ENCODE data around the gene PCDHB14. TPM values are rescaled to one million over a fixed set of nuclear protein-coding genes. Genes with fewer than 3 reads are reported as not detected.
"Not testable (repeated sequence)": the region's sequence is repeated elsewhere in the genome, so short reads cannot be mapped to it uniquely, and the experiment has no call there.

PCDHB14 gene
- total RNA-seq, 1 donor, result 0.45 TPM

DNA sequence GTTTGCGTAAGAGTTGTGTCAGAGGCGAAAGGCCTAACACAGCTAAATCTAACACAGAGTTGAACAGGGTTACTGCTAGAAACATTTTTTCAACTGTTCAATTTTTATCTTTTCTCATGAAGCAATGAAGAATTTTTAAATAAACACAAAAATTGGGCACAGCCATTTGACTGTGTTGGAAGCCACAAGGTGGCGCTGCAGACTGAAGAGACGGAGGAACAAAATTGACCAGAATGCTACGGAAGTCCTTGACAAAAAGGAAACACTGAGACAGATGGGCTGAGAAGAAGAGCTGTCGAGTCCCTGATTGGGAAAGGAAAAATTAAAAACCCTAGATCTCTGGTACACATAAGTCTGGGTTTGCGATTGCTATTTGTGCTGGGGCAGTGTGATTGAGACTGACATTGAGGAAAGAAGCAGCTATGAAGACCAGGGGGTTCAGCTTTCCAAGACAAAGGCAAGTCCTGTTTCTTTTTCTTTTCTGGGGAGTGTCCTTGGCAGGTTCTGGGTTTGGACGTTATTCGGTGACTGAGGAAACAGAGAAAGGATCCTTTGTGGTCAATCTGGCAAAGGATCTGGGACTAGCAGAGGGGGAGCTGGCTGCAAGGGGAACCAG is 36.1 kb upstream of the PCDHB14 start, which contains the start of gene PCDHB9:
Gene PCDHB9, plus strand, starts transcription at position 265 of the 616 bp plus-strand sequence. Its CDS starts 158 bp downstream, at position 423.
- DNase-seq (ENCODE audit: low read depth), result no peak
- H3K4me3 ChIP-seq (ENCODE audit: low read depth, low read length), result no peak within 1 kb of the TSS
- TF ChIP-seq, protein P1, sequence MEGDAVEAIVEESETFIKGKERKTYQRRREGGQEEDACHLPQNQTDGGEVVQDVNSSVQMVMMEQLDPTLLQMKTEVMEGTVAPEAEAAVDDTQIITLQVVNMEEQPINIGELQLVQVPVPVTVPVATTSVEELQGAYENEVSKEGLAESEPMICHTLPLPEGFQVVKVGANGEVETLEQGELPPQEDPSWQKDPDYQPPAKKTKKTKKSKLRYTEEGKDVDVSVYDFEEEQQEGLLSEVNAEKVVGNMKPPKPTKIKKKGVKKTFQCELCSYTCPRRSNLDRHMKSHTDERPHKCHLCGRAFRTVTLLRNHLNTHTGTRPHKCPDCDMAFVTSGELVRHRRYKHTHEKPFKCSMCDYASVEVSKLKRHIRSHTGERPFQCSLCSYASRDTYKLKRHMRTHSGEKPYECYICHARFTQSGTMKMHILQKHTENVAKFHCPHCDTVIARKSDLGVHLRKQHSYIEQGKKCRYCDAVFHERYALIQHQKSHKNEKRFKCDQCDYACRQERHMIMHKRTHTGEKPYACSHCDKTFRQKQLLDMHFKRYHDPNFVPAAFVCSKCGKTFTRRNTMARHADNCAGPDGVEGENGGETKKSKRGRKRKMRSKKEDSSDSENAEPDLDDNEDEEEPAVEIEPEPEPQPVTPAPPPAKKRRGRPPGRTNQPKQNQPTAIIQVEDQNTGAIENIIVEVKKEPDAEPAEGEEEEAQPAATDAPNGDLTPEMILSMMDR (IDR thresholded peaks at IDR 0.05; ENCODE audit: insufficient read depth, low read length), result peak; percentile 21

DNA sequence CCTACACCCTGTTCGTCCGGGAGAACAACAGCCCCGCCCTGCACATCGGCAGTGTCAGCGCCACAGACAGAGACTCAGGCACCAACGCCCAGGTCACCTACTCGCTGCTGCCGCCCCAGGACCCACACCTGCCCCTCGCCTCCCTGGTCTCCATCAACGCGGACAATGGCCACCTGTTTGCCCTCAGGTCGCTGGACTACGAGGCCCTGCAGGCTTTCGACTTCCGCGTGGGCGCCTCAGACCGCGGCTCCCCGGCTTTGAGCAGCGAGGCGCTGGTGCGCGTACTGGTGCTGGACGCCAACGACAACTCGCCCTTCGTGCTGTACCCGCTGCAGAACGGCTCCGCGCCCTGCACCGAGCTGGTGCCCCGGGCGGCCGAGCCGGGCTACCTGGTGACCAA is 34.5 kb upstream of the PCDHB14 start:
- H3K4me3 ChIP-seq (ENCODE audit: low read depth, low read length); DNase-seq (ENCODE audit: low read depth): not testable (repeated sequence)

DNA sequence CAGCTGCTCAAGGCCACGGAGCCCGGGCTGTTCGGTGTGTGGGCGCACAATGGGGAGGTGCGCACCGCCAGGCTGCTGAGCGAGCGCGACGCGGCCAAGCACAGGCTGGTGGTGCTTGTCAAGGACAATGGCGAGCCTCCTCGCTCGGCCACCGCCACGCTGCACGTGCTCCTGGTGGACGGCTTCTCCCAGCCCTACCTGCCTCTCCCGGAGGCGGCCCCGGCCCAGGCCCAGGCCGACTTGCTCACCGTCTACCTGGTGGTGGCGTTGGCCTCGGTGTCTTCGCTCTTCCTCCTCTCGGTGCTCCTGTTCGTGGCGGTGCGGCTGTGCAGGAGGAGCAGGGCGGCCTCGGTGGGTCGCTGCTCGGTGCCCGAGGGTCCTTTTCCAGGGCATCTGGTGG is 34.0 kb upstream of the PCDHB14 start:
- not testable (repeated sequence) for H3K4me3 ChIP-seq (ENCODE audit: low read depth, low read length)

DNA sequence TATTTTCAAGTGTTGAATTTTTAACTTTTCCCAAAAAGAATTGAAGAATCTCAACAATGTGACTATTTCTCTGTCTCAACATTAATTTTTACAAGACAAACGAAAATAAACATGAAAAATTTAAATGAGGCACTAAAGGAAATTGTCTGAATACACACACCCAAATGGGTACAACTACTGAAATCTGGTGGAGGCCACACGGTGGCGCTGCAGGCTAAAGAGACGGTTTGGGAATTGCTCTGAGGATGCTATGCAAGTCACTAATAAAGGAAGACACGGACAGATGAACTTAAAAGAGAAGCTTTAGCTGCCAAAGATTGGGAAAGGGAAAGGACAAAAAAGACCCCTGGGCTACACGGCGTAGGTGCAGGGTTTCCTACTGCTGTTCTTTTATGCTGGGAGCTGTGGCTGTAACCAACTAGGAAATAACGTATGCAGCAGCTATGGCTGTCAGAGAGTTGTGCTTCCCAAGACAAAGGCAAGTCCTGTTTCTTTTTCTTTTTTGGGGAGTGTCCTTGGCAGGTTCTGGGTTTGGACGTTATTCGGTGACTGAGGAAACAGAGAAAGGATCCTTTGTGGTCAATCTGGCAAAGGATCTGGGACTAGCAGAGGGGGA is 30.9 kb upstream of the PCDHB14 start, which contains the start of gene PCDHB10:
Gene PCDHB10, plus strand, starts transcription at position 244 of the 616 bp plus-strand sequence. Its CDS starts 200 bp downstream, at position 444.
- TF ChIP-seq, protein P1 (IDR thresholded peaks at IDR 0.05; ENCODE audit: insufficient read depth, low read length), result peak; percentile 28
- no peak within 1 kb of the TSS for H3K4me3 ChIP-seq (ENCODE audit: low read depth, low read length)
- peak; percentile 9 for DNase-seq (ENCODE audit: low read depth)

More for the DNA sequence above, 34.0 kb upstream of the PCDHB14 start:
- DNase-seq (ENCODE audit: low read depth), result not testable (repeated sequence)

DNA sequence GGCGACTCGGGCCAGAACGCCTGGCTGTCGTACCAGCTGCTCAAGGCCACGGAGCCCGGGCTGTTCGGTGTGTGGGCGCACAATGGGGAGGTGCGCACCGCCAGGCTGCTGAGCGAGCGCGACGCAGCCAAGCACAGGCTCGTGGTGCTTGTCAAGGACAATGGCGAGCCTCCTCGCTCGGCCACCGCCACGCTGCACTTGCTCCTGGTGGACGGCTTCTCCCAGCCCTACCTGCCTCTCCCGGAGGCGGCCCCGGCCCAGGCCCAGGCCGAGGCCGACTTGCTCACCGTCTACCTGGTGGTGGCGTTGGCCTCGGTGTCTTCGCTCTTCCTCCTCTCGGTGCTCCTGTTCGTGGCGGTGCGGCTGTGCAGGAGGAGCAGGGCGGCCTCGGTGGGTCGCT is 28.8 kb upstream of the PCDHB14 start:
- DNase-seq (ENCODE audit: low read depth); H3K4me3 ChIP-seq (ENCODE audit: low read depth, low read length): not testable (repeated sequence)

DNA sequence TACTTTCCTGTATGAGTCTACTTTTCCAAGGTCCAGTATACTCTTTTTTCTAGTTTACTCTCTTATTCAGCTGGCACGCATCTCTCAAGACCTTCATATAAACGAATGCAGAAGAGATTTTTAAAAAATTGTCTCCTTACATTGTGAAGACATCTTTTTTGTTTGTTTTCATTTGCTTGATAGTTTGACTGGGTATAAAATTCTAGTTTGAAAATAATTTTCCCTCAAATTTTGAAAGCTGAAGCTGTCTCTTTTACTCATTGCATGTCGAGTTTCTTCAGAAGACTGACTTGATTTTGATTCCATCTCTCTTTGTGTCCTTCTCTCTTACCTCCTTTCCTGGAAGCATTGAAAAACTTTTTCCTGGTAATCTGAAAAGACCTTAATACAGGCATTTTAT is 26.8 kb upstream of the PCDHB14 start:
- TF ChIP-seq, protein P1 (IDR thresholded peaks at IDR 0.05; ENCODE audit: insufficient read depth, low read length), result no peak
- no peak for DNase-seq (ENCODE audit: low read depth)

DNA sequence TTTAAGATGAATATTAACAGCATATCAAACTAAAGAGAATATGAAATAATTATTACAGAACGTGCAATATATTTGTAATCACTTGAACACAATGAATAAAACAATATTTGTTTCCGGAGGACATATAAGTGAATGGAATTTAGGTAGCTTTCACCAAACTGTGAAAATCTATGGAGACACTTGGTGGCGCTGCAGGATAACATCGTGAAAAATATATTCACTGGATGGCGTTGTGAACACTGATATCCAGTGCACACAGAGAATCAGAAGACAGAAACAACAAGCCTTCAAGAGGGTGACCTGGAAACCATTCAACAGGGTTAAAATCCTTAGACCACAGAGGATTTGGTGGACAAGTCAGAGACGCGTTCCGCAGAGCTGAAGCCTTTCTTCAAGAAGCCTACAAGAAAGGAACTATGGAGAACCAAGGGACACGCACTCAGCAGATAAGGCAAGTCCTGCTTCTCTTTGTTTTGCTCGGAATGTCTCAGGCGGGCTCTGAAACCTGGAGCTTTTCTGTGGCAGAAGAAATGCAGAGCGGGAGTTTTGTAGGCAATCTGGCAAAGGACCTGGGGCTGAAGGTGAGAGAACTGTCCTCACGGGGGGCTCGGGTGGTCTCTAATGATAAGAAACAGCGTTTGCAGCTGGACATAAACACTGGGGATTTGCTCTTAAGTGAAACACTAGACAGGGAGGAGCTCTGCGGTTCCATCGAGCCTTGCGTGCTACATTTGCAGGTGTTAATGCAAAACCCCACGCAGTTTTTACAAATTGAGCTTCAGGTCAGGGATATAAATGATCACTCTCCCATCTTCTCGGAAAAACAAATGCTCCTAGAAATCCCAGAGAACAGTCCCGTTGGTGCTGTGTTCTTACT is 23.5 kb upstream of the PCDHB14 start, which contains the start of gene PCDHB11:
Gene PCDHB11, plus strand, starts transcription at position 269 of the 877 bp plus-strand sequence. Its CDS starts 148 bp downstream, at position 417.
- no peak for DNase-seq (ENCODE audit: low read depth)
- TF ChIP-seq, protein P1 (IDR thresholded peaks at IDR 0.05; ENCODE audit: insufficient read depth, low read length), result no peak
- no peak within 1 kb of the TSS for H3K4me3 ChIP-seq (ENCODE audit: low read depth, low read length)

More for the DNA sequence above, 26.8 kb upstream of the PCDHB14 start:
- H3K4me3 ChIP-seq (ENCODE audit: low read depth, low read length), result no peak overlapping the region

DNA sequence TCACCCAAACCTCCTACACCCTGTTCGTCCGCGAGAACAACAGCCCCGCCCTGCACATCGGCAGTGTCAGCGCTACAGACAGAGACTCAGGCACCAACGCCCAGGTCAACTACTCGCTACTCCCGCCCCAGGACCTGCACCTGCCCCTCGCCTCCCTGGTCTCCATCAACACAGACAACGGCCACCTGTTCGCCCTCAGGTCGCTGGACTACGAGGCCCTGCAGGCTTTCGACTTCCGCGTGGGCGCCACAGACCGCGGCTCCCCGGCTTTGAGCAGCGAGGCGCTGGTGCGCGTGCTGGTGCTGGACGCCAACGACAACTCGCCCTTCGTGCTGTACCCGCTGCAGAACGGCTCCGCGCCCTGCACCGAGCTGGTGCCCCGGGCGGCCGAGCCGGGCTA is 22.0 kb upstream of the PCDHB14 start:
- DNase-seq (ENCODE audit: low read depth); H3K4me3 ChIP-seq (ENCODE audit: low read depth, low read length): not testable (repeated sequence)

DNA sequence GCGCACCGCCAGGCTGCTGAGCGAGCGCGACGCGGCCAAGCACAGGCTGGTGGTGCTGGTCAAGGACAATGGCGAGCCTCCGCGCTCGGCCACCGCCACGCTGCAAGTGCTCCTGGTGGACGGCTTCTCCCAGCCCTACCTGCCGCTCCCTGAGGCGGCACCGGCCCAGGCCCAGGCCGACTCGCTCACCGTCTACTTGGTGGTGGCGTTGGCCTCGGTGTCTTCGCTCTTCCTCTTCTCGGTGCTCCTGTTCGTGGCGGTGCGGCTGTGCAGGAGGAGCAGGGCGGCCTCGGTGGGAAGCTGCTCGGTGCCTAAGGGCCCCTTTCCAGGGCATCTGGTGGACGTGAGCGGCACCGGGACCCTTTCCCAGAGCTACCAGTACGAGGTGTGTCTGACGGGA is 21.5 kb upstream of the PCDHB14 start:
- not testable (repeated sequence) for DNase-seq (ENCODE audit: low read depth); H3K4me3 ChIP-seq (ENCODE audit: low read depth, low read length)

All from fibroblast of the aortic adventitia (primary cell).